HEK293 (cell line): ENCODE results near the gene BIVM.

Experiments
- CTCF ChIA-PET: fragments of 350-600 bp; formaldehyde crosslinking; extraction: SDS; loops from one replicate; lab custom pipeline; 2021; ENCODE audit warnings: antibody characterized with exemption; lab: Yijun Ruan, JAX
- POLR2A ChIA-PET: fragments of 300-600 bp; formaldehyde crosslinking; extraction: SDS; loops from one replicate; lab custom pipeline; 2020; ENCODE audit warnings: antibody characterized with exemption, inconsistent platforms; lab: Yijun Ruan, JAX
- H3K27ac ChIP-seq: fragments of 200-500 bp; sonication (Bioruptor generic); 2 replicates; pipeline ENCODE4 v1.5.1; 2014; ENCODE audit warnings: low read depth, low read length, control low read depth, inconsistent platforms; ENCODE audit errors: extremely low read depth
- H3K36me3 ChIP-seq, 2 experiments: fragments of 200-500 bp in 1 of 2; sonication (Bioruptor generic) in 1 of 2; 1 replicate in 1 of 2; 2 replicates in 1 of 2; pipeline ENCODE4 v1.5.1; 2014 to 2017; ENCODE audit warnings: inconsistent platforms in 2 of 2, low read length in 2 of 2; ENCODE audit not compliant: control insufficient read depth in 2 of 2, insufficient read depth in 1 of 2
- H3K4me1 ChIP-seq: fragments of 200-500 bp; sonication (Bioruptor generic); 2 replicates; pipeline ENCODE4 v1.5.1; 2014; ENCODE audit warnings: mild to moderate bottlenecking, low read length, inconsistent platforms; ENCODE audit not compliant: control insufficient read depth, insufficient read depth
- H3K4me3 ChIP-seq: 2 replicates; pipeline ENCODE4 v1.5.1; 2011; ENCODE audit warnings: low read depth, mild to moderate bottlenecking, control low read depth, low read length, moderate library complexity
- H3K9me3 ChIP-seq: fragments of 200-500 bp; sonication (Bioruptor generic); 2 replicates; pipeline ENCODE4 v1.5.1; 2014; ENCODE audit warnings: low read depth, low read length, inconsistent platforms; ENCODE audit not compliant: control insufficient read depth, insufficient read depth
- EGR2 ChIP-seq: fragments of 450-650 bp; formaldehyde crosslinking; IDR thresholded peaks from 2 replicates; pipeline ENCODE4 v1.5.1; 2016; ENCODE audit warnings: low read depth, missing biosample characterization, missing genetic modification characterization
- GLI4 ChIP-seq: fragments of 450-650 bp; formaldehyde crosslinking; IDR thresholded peaks from 2 replicates; pipeline ENCODE4 v1.5.1; 2016; ENCODE audit warnings: missing biosample characterization, missing genetic modification characterization
- INSM2 ChIP-seq: fragments of 450-650 bp; formaldehyde crosslinking; IDR thresholded peaks from 2 replicates; pipeline ENCODE4 v1.5.1; 2016; ENCODE audit warnings: missing biosample characterization, missing genetic modification characterization
- PRDM10 ChIP-seq: fragments of 450-650 bp; formaldehyde crosslinking; IDR thresholded peaks from 2 replicates; pipeline ENCODE4 v1.5.1; 2016; ENCODE audit warnings: missing biosample characterization, missing genetic modification characterization
- PRDM4 ChIP-seq: fragments of 450-650 bp; formaldehyde crosslinking; IDR thresholded peaks from 2 replicates; pipeline ENCODE4 v1.5.1; 2017; ENCODE audit warnings: missing biosample characterization, missing genetic modification characterization
- WT1 ChIP-seq: fragments of 450-650 bp; formaldehyde crosslinking; IDR thresholded peaks from 2 replicates; pipeline ENCODE4 v1.5.1; 2016; ENCODE audit warnings: missing biosample characterization, missing genetic modification characterization
- ZBTB44 ChIP-seq: fragments of 450-650 bp; IDR thresholded peaks from 2 replicates; pipeline ENCODE4 v1.5.1; 2018; ENCODE audit warnings: missing biosample characterization, mild to moderate bottlenecking, missing genetic modification characterization
- ZEB2 ChIP-seq: fragments of 450-650 bp; formaldehyde crosslinking; IDR thresholded peaks from 2 replicates; pipeline ENCODE4 v1.5.1; 2016; ENCODE audit warnings: missing biosample characterization, missing genetic modification characterization
- ZNF121 ChIP-seq: fragments of 450-650 bp; formaldehyde crosslinking; IDR thresholded peaks from 2 replicates; pipeline ENCODE4 v1.5.1; 2016; ENCODE audit warnings: missing biosample characterization, missing genetic modification characterization
- ZNF18 ChIP-seq: fragments of 450-650 bp; formaldehyde crosslinking; IDR thresholded peaks from 2 replicates; pipeline ENCODE4 v1.5.1; 2016; ENCODE audit warnings: missing biosample characterization, missing genetic modification characterization
- ZNF223 ChIP-seq: fragments of 450-650 bp; formaldehyde crosslinking; IDR thresholded peaks from 2 replicates; pipeline ENCODE4 v1.5.1; 2016; ENCODE audit warnings: missing biosample characterization, missing genetic modification characterization
- ZNF335 ChIP-seq: fragments of 450-650 bp; formaldehyde crosslinking; conservative IDR thresholded peaks from 2 replicates; pipeline ENCODE4 v1.5.1; 2016; ENCODE audit warnings: missing biosample characterization, missing genetic modification characterization
- ZNF354C ChIP-seq: fragments of 450-650 bp; formaldehyde crosslinking; IDR thresholded peaks from 2 replicates; pipeline ENCODE4 v1.5.1; 2016; ENCODE audit warnings: missing biosample characterization, missing genetic modification characterization, low read depth, borderline replicate concordance
- ZNF366 ChIP-seq: fragments of 450-650 bp; formaldehyde crosslinking; conservative IDR thresholded peaks from 2 replicates; pipeline ENCODE4 v1.5.1; 2016; ENCODE audit warnings: missing biosample characterization, missing genetic modification characterization
- ZNF514 ChIP-seq: fragments of 450-650 bp; formaldehyde crosslinking; IDR thresholded peaks from 2 replicates; pipeline ENCODE4 v1.5.1; 2016; ENCODE audit warnings: missing biosample characterization, missing genetic modification characterization
- ZNF558 ChIP-seq: fragments of 450-650 bp; formaldehyde crosslinking; IDR thresholded peaks from 2 replicates; pipeline ENCODE4 v1.5.1; 2016; ENCODE audit warnings: missing biosample characterization, missing genetic modification characterization
- ZNF561 ChIP-seq: fragments of 450-650 bp; IDR thresholded peaks from 2 replicates; pipeline ENCODE4 v1.5.1; 2018; ENCODE audit warnings: missing biosample characterization, missing genetic modification characterization, borderline replicate concordance
- ZNF658 ChIP-seq: fragments of 450-650 bp; formaldehyde crosslinking; IDR thresholded peaks from 2 replicates; pipeline ENCODE4; 2016; ENCODE audit warnings: missing biosample characterization, missing genetic modification characterization
- ZNF660 ChIP-seq: fragments of 450-650 bp; IDR thresholded peaks from 2 replicates; pipeline ENCODE4 v1.5.1; 2018; ENCODE audit warnings: missing biosample characterization, mild to moderate bottlenecking, missing genetic modification characterization
- ZNF692 ChIP-seq: fragments of 450-650 bp; formaldehyde crosslinking; IDR thresholded peaks from 2 replicates; pipeline ENCODE4 v1.5.1; 2016; ENCODE audit warnings: missing biosample characterization, missing genetic modification characterization
- ZSCAN30 ChIP-seq: fragments of 450-650 bp; IDR thresholded peaks from 2 replicates; pipeline ENCODE4 v1.5.1; 2018; ENCODE audit warnings: missing biosample characterization, mild to moderate bottlenecking, missing genetic modification characterization, moderate library complexity
- ZSCAN5A ChIP-seq: fragments of 450-650 bp; formaldehyde crosslinking; IDR thresholded peaks from 2 replicates; pipeline ENCODE4 v1.5.1; 2016; ENCODE audit warnings: missing biosample characterization, missing genetic modification characterization

The BIVM gene

GRCh38 chr13:102863590-102863989, 64.7 kb downstream of the BIVM start:
- Histone ChIP-seq H3K4me3 (no peak overlapping the region), H3K9me3 (no peaks in the 10 kb centered on the region), H3K36me3 (peaks cover 25 to 91% of the 10 kb centered on the region in 2 experiments), H3K4me1 (no peaks in the 10 kb centered on the region), H3K27ac (no peak overlapping the region)
- TF ChIP-seq ZNF354C (tag by site-specific recombination) (no peak), ZNF660 (no peak), ZNF366 (no peak), WT1 (no peak), ZNF692 (tag by site-specific recombination) (no peak), ZNF335 (no peak), ZEB2 (no peak), INSM2 (no peak), GLI4 (tag by site-specific recombination) (no peak), ZSCAN30 (tag by site-specific recombination) (no peak), ZNF658 (tag by site-specific recombination) (no peak), ZNF514 (no peak)
- ChIA-PET POLR2A (no interaction called here), CTCF (no interaction called here)

GRCh38 chr13:102868366-102868936, 69.5 kb downstream of the BIVM start:
- Histone ChIP-seq H3K4me3 (no peak overlapping the region), H3K36me3 (peaks cover 21 to 68% of the 10 kb centered on the region in 2 experiments; a peak in 2 of 3 replicates), H3K4me1 (no peaks in the 10 kb centered on the region), H3K27ac (no peak overlapping the region), H3K9me3 (no peaks in the 10 kb centered on the region)
- ChIA-PET POLR2A (no interaction called here), CTCF (no interaction called here)
- TF ChIP-seq ZNF660 (no peak), ZNF18 (tag by site-specific recombination) (no peak), ZNF558 (no peak), ZNF121 (tag by site-specific recombination) (no peak), ZSCAN5A (no peak), ZNF223 (tag by site-specific recombination) (no peak), ZNF561 (tag by site-specific recombination) (no peak), PRDM10 (tag by site-specific recombination) (no peak), PRDM4 (tag by site-specific recombination) (no peak), ZBTB44 (no peak), EGR2 (tag by site-specific recombination) (no peak), ZNF354C (tag by site-specific recombination) (no peak)
